ENCODE measurements around the gene TPP1. TPM values are rescaled to one million over a fixed set of nuclear protein-coding genes. Genes with fewer than 3 reads are reported as not detected.

Gene TPP1
- polyA plus RNA-seq, 1 donor (not counting 4 experiments of a cell fraction or from before 2014, with no cell fraction given) = 55.3 TPM

- Histone ChIP-seq H3K9me3 (ENCODE audit: control insufficient read depth, low read depth, low read length) (no peaks in the 10 kb centered on the region), H3K9me1 (ENCODE audit: control insufficient read depth, extremely low read depth, insufficient read depth, low read length) (no peaks in the 10 kb centered on the region), H3K4me2 (ENCODE audit: control insufficient read depth, extremely low read depth, insufficient read depth, low read depth, low read length) (no peak overlapping the region), H3K9ac (ENCODE audit: control insufficient read depth, extremely low read depth, insufficient read depth, low read length) (no peak overlapping the region), H3K4me1 (ENCODE audit: control insufficient read depth, extremely low read depth, insufficient read depth, low read length) (no peaks in the 10 kb centered on the region), H3K79me2 (ENCODE audit: control insufficient read depth, insufficient read depth, low read length) (no peaks in the 10 kb centered on the region), H3K36me3 (ENCODE audit: control insufficient read depth in 2 of 2, extremely low read depth in 1 of 2, insufficient read depth in 2 of 2, low read length in 2 of 2) (peaks cover 0 to 1% of the 10 kb centered on the region in 2 experiments), H3K27me3 (ENCODE audit: control insufficient read depth, extremely low read depth, insufficient read depth, low read length) (no peaks in the 10 kb centered on the region), H4K20me1 (ENCODE audit: control insufficient read depth, extremely low read depth, insufficient read depth, low read length) (no peaks in the 10 kb centered on the region), H3K27ac (ENCODE audit: control insufficient read depth, insufficient read depth, low read length) (no peak overlapping the region), H2AFZ (ENCODE audit: control insufficient read depth, low read length) (no peak overlapping the region), H3K4me3 (ENCODE audit: control insufficient read depth in 2 of 3, extremely low read depth in 1 of 3, insufficient read depth in 2 of 3, low read depth in 1 of 3, low read length in 3 of 3) (no peak overlapping the region)
- dilution Hi-C loops (cut with MboI; ENCODE audit: extremely low pct_ligation_motif_present, low sequenced_read_pairs) = no loop called here
- DNase-seq (ENCODE audit: low read depth, low spot score) (no peak), FAIRE-seq (no peak)
- no peak for TF ChIP-seq EZH2 (IDR thresholded peaks at IDR 0.05; ENCODE audit: low read length)
- TF ChIP-seq CTCF (optimal IDR thresholded peaks at IDR 0.05 in 1 of 3, IDR thresholded peaks at IDR 0.05 in 1 of 3, conservative IDR thresholded peaks at IDR 0.05 in 1 of 3; ENCODE audit: extremely low read depth in 1 of 3, insufficient read depth in 2 of 3, low read length in 3 of 3) = no peak
Measured at GRCh38 chr11:6563121-6563619, 56.1 kb downstream of the TPP1 start.

Other genes starting within 250 kb of the TPP1 start
- 7.3 to 12.6 TPM (median 8.0 TPM) in 3 replicates for gene SMPD1, start 228.9 kb downstream of the TPP1 start, polyA plus RNA-seq
- 3.7 to 7.4 TPM (median 5.0 TPM) in 3 replicates for gene APBB1, start 200.3 kb downstream of the TPP1 start, polyA plus RNA-seq
- gene HPX, start 178.4 kb downstream of the TPP1 start, polyA plus RNA-seq = 0.35 to 1.5 TPM (median 0.76 TPM) in 3 replicates
- gene TRIM3, start 145.5 kb downstream of the TPP1 start, polyA plus RNA-seq = 9.7 to 12.6 TPM (median 10.3 TPM) in 3 replicates
- gene ARFIP2, start 138.1 kb downstream of the TPP1 start, polyA plus RNA-seq = 65.2 to 89.3 TPM (median 66.3 TPM) in 3 replicates
- 32.9 to 39.7 TPM (median 34.1 TPM) in 3 replicates for gene TIMM10B, start 137.9 kb downstream of the TPP1 start, polyA plus RNA-seq
- 2.1 to 3.5 TPM (median 2.9 TPM) in 3 replicates for gene DNHD1, start 122.1 kb downstream of the TPP1 start, polyA plus RNA-seq
- 12.1 to 15.9 TPM (median 15.0 TPM) in 3 replicates for gene RRP8, start 15.8 kb downstream of the TPP1 start, polyA plus RNA-seq
- gene ILK, start 15.6 kb downstream of the TPP1 start, polyA plus RNA-seq = 103 to 164 TPM (median 117 TPM) in 3 replicates
- gene TAF10, start 7.2 kb downstream of the TPP1 start, polyA plus RNA-seq = 120 to 181 TPM (median 165 TPM) in 3 replicates
- 0.03 to 0.05 TPM (median 0.03 TPM) in 3 replicates for gene DCHS1, start 36.4 kb upstream of the TPP1 start, polyA plus RNA-seq
- gene MRPL17, start 63.9 kb upstream of the TPP1 start, polyA plus RNA-seq = 52.1 to 96.3 TPM (median 81.0 TPM) in 3 replicates
- 0.04 to 0.11 TPM (median 0.08 TPM) in 3 replicates for gene OR2AG2, start 152.6 kb upstream of the TPP1 start, polyA plus RNA-seq
- not detected in 3 replicates for gene OR2AG1, start 163.6 kb upstream of the TPP1 start, polyA plus RNA-seq
- gene OR6A2, start 180.3 kb upstream of the TPP1 start, polyA plus RNA-seq = 0.05 to 0.09 TPM in 2 of 3 replicates, not detected in the other
- gene OR10A5, start 226.3 kb upstream of the TPP1 start, polyA plus RNA-seq = not detected in 3 replicates
- gene OR10A2, start 243.6 kb upstream of the TPP1 start, polyA plus RNA-seq = not detected in 3 replicates

Measured in keratinocyte (primary cell).